Ovary (tissue), 9 donors: ENCODE data around the gene MGA. TPM values are rescaled to one million over a fixed set of nuclear protein-coding genes. Genes with fewer than 3 reads are reported as not detected.

Source experiments
- DNase-seq, 5 donors: peaks; one replicate each; pipeline ENCODE4 v3.0.0-alpha.2; 2019 to 2020
- H3K27ac ChIP-seq, 2 donors: fragments of 200-600 bp; one replicate each; pipeline versions ENCODE4 v1.5.1 to v1.8.0; 2019 to 2022
- H3K27me3 ChIP-seq: fragments of 200-600 bp; one replicate; pipeline ENCODE4 v1.8.0; 2022
- H3K36me3 ChIP-seq: fragments of 200-600 bp; sonication (generic); one replicate; pipeline ENCODE4 v1.5.1; 2019
- H3K4me1 ChIP-seq: one replicate; pipeline ENCODE4 v1.8.1; 2013; ENCODE audit warnings: mild to moderate bottlenecking, moderate library complexity; ENCODE audit not compliant: insufficient read depth
- H3K4me3 ChIP-seq: fragments of 200-600 bp; sonication (generic); one replicate; pipeline ENCODE4 v1.5.1; 2017
- H3K9me3 ChIP-seq, 2 donors: fragments of 200-600 bp in 1 of 2; sonication (generic) in 1 of 2; one replicate each; pipeline versions ENCODE4 v1.5.1 to v1.8.1; 2013 to 2019; ENCODE audit warnings: mild to moderate bottlenecking in 1 of 2, moderate library complexity in 1 of 2
- CTCF ChIP-seq, 3 donors: fragments of 450-650 bp in 2 of 3; fragments of 200-600 bp in 1 of 3; IDR thresholded peaks; one replicate each; pipeline versions ENCODE4 v1.5.1 to v1.8.0; 2016 to 2022; ENCODE audit warnings: antibody characterized with exemption in 3 of 3, mild to moderate bottlenecking in 1 of 3
- EP300 ChIP-seq: sonication (generic); formaldehyde crosslinking; IDR thresholded peaks from one replicate; pipeline ENCODE4 v1.6.1; 2017; ENCODE audit warnings: antibody characterized with exemption
- POLR2A ChIP-seq: fragments of 450-650 bp; IDR thresholded peaks from one replicate; pipeline ENCODE4 v1.6.1; 2017; ENCODE audit warnings: antibody characterized with exemption, mild to moderate bottlenecking, moderate library complexity
- WGBS, 3 donors: extraction: QIAGEN DNeasy Blood & Tissue Kit in 1 of 3; methylation state at CpG; one replicate each; pipeline versions ENCODE4 v1.1.5 to v1.1.7; 2013 to 2017; 5-methylcytosine and 5-hydroxymethylcytosine counted together
- intact Hi-C, 4 donors: fragments of 100-400 bp; cut with DNase I; formaldehyde crosslinking; loops; one replicate each; pipeline versions ENCODE4 v1.11.0 to v1.15.1; 2022 to 2023
- polyA plus RNA-seq, 2 donors: library from polyadenylated mRNA; stranded (reverse); fragments of 200-250 nt in 1 of 2; fragments of 350-450 nt in 1 of 2; fragmentation: Illumina TruSeq in 1 of 2; extraction: RNeasy Lipid Tissue Mini Kit (QIAGEN cat#74804) in 1 of 2; gene quantifications; one replicate each; pipeline ENCODE4 v1.2.3, GENCODE V29; 2013 to 2014
- total RNA-seq, 7 donors: library from RNA; depleted of rRNA in 2 of 7; stranded (reverse); fragments of >200 nt in 2 of 7; fragmentation: NEBNext Ultra II Directional in 3 of 7; extraction: Animal tissue kit (Norgen Biotek cat#: 25700) in 3 of 7; gene quantifications; one replicate each; pipeline versions ENCODE4 v1.1.0 to v1.2.4, GENCODE V29; 2016 to 2023
- donor health status: DM: no; HTN: no; CAD: no; lungs with moderate emphysema.
- donor health status: DM: no; HTN: no; CAD: no.
- donor health status: Bipolar disorder and iron deficiency.
- donor health status: DM: yes; HTN: yes; CAD: no.
- donor health status: DM: no; HTN: no; CAD: no.
- donor health status: DM: yes; HTN: yes; CAD: no.

MGA gene
- total and polyA plus RNA-seq, 9 donors: 7.1 to 90.2 (median 60.9) TPM

- TF ChIP-seq POLR2A (no peak), EP300 (no peak), CTCF (IDR thresholded peaks at IDR 0.05) (no peak)
- no peaks in the 10 kb centered on the region for H3K27me3 ChIP-seq
- DNase-seq: no peak
- peaks cover 6% of the 10 kb centered on the region for H3K4me1 ChIP-seq
- H3K4me3 ChIP-seq: no peak overlapping the region
- H3K9me3 ChIP-seq: no peaks in the 10 kb centered on the region
- no peaks in the 10 kb centered on the region for H3K36me3 ChIP-seq
- intact Hi-C loops: no loop called here
- H3K27ac ChIP-seq: no peak overlapping the region
- WGBS, 3 donors: 92 to 98% (median 97%) methylated on average over 1 of the region's 1 CpG
Observed at GRCh38 chr15:41689834-41690233, 29.6 kb downstream of the MGA start.

GRCh38 chr15:41690636-41691035 is 30.4 kb downstream of the MGA start:
- Histone ChIP-seq H3K27me3 (no peaks in the 10 kb centered on the region), H3K36me3 (no peaks in the 10 kb centered on the region), H3K9me3 (no peaks in the 10 kb centered on the region), H3K27ac (no peak overlapping the region), H3K4me3 (no peak overlapping the region), H3K4me1 (peaks cover 6% of the 10 kb centered on the region)
- 32 to 69% (median 60%) methylated on average over 1 of the region's 1 CpG for whole genome bisulfite sequencing, 3 donors
- intact Hi-C loops: no loop called here
- DNase-seq: no peak
- TF ChIP-seq EP300 (no peak), POLR2A (no peak), CTCF (IDR thresholded peaks at IDR 0.05) (no peak)

GRCh38 chr15:41691471-41691870 is 31.3 kb downstream of the MGA start:
- H3K36me3 ChIP-seq: no peaks in the 10 kb centered on the region
- H3K9me3 ChIP-seq: no peaks in the 10 kb centered on the region
- no peaks in the 10 kb centered on the region for H3K27me3 ChIP-seq
- DNase-seq: no peak
- 91 to 94% (median 92%) methylated on average over 2 of the region's 2 CpGs for WGBS, 3 donors
- TF ChIP-seq CTCF (IDR thresholded peaks at IDR 0.05) (no peak), EP300 (no peak), POLR2A (no peak)
- peaks cover 4% of the 10 kb centered on the region for H3K4me1 ChIP-seq
- H3K4me3 ChIP-seq: no peak overlapping the region
- intact Hi-C loops: no loop called here
- no peak overlapping the region for H3K27ac ChIP-seq

GRCh38 chr15:41692049-41692448 is 31.8 kb downstream of the MGA start:
- H3K36me3 ChIP-seq: no peaks in the 10 kb centered on the region
- H3K27me3 ChIP-seq: no peaks in the 10 kb centered on the region
- H3K27ac ChIP-seq: no peak overlapping the region
- no peak for DNase-seq
- no peak for TF ChIP-seq POLR2A
- no peak for TF ChIP-seq EP300
- no peak for TF ChIP-seq CTCF (IDR thresholded peaks at IDR 0.05)
- 84 to 88% (median 85%) methylated on average over 4 of the region's 4 CpGs for WGBS, 3 donors
- H3K9me3 ChIP-seq: no peaks in the 10 kb centered on the region
- no peak overlapping the region for H3K4me3 ChIP-seq
- peaks cover 4% of the 10 kb centered on the region for H3K4me1 ChIP-seq
- intact Hi-C loops: no loop called here

- Histone ChIP-seq H3K27me3 (no peaks in the 10 kb centered on the region), H3K36me3 (no peaks in the 10 kb centered on the region), H3K4me1 (peaks cover 4% of the 10 kb centered on the region), H3K27ac (no peak overlapping the region), H3K9me3 (no peaks in the 10 kb centered on the region), H3K4me3 (no peak overlapping the region)
- WGBS, 3 donors: 81 to 97% (median 82%) methylated on average over 4 of the region's 4 CpGs
- intact Hi-C loops: no loop called here
- TF ChIP-seq CTCF (IDR thresholded peaks at IDR 0.05) (no peak), POLR2A (no peak), EP300 (no peak)
- no peak for DNase-seq
Observed at GRCh38 chr15:41693757-41694156, 33.6 kb downstream of the MGA start.
